IMR-90 (cell line): ENCODE results near the gene STARD3. TPM values are rescaled to one million over a fixed set of nuclear protein-coding genes. Genes with fewer than 3 reads are reported as not detected.

Experiments used
- ATAC-seq: fragments of 200-7000 bp; cut with Tn5 transposase; 2 replicates; pipeline ENCODE4 v1.9.1; 2020; ENCODE audit warnings: low read depth, mild to moderate bottlenecking, moderate library complexity
- BruUV-seq: library from RNA; stranded (reverse); fragments of 400-500 nt; replicated peaks from 2 replicates; lab custom pipeline; 2021; lab: Mats Ljungman, UMichigan
- CTCF ChIA-PET: fragments of 300-600 bp; formaldehyde crosslinking; extraction: SDS; loops from one replicate; lab custom pipeline; 2021; ENCODE audit warnings: antibody characterized with exemption; lab: Yijun Ruan, JAX
- POLR2A ChIA-PET: fragments of 300-600 bp; sonication (Branson Sonifier 250); formaldehyde crosslinking; loops from one replicate; lab custom pipeline; 2022; ENCODE audit warnings: antibody characterized with exemption; ENCODE audit not compliant: unreplicated experiment; lab: Charles Lee
- DNase-seq: peaks from one replicate; pipeline ENCODE4 v3.0.0; 2013
- H2AFZ ChIP-seq: replicated peaks from 2 replicates; pipeline ENCODE3; 2013; ENCODE audit warnings: low read length, mild to moderate bottlenecking; ENCODE audit not compliant: poor library complexity
- H2AK5ac ChIP-seq: 2 replicates; pipeline ENCODE4 v1.6.1; 2013; ENCODE audit warnings: low read depth, low read length, inconsistent platforms
- H2AK9ac ChIP-seq: replicated peaks from 2 replicates; pipeline ENCODE3; 2013; ENCODE audit warnings: mild to moderate bottlenecking, low read depth, low read length, moderate library complexity; ENCODE audit not compliant: poor library complexity
- H2BK120ac ChIP-seq: 2 replicates; pipeline ENCODE4 v1.6.1; 2013; ENCODE audit warnings: low read depth, low read length, inconsistent platforms
- H2BK15ac ChIP-seq: 3 replicates; pipeline ENCODE4 v1.6.1; 2013; ENCODE audit warnings: low read depth, low read length, inconsistent platforms
- H2BK20ac ChIP-seq: 2 replicates; pipeline ENCODE4 v1.6.1; 2013; ENCODE audit warnings: low read depth, mild to moderate bottlenecking, inconsistent platforms, low read length, moderate library complexity
- H2BK5ac ChIP-seq: 2 replicates; pipeline ENCODE4 v1.6.1; 2013; ENCODE audit warnings: mild to moderate bottlenecking, low read depth, low read length, inconsistent platforms; ENCODE audit not compliant: poor library complexity, severe bottlenecking
- H3K14ac ChIP-seq: replicated peaks from 2 replicates; pipeline ENCODE4 v1.6.1; 2013; ENCODE audit warnings: low read depth, low read length, inconsistent platforms
- H3K18ac ChIP-seq: 2 replicates; pipeline ENCODE4 v1.6.1; 2013; ENCODE audit warnings: low read depth, low read length, control low read depth
- H3K23ac ChIP-seq: 2 replicates; pipeline ENCODE4 v1.6.1; 2013; ENCODE audit warnings: low read depth, low read length, inconsistent platforms
- H3K27ac ChIP-seq: 2 replicates; pipeline ENCODE4 v1.5.1; 2013; ENCODE audit warnings: mild to moderate bottlenecking, control low read depth, low read length; ENCODE audit not compliant: insufficient read depth
- H3K27me3 ChIP-seq: 2 replicates; pipeline ENCODE4 v1.6.1; 2013; ENCODE audit warnings: low read length; ENCODE audit not compliant: control insufficient read depth, insufficient read depth
- H3K36me3 ChIP-seq: 2 replicates; pipeline ENCODE4 v1.6.1; 2013; ENCODE audit warnings: low read length, mixed read lengths; ENCODE audit not compliant: control insufficient read depth, insufficient read depth
- H3K4ac ChIP-seq: 2 replicates; pipeline ENCODE4 v1.6.1; 2013; ENCODE audit warnings: low read depth, low read length, inconsistent platforms
- H3K4me1 ChIP-seq: 2 replicates; pipeline ENCODE4 v1.6.1; 2013; ENCODE audit warnings: low read length, mixed read lengths; ENCODE audit not compliant: control insufficient read depth, insufficient read depth
- H3K4me2 ChIP-seq: 2 replicates; pipeline ENCODE4 v1.6.1; 2013; ENCODE audit warnings: low read depth, mild to moderate bottlenecking, control low read depth, low read length, moderate library complexity
- H3K4me3 ChIP-seq: 2 replicates; pipeline ENCODE4 v1.5.1; 2013; ENCODE audit warnings: low read depth, mild to moderate bottlenecking, control low read depth, low read length, moderate library complexity; ENCODE audit not compliant: insufficient read depth
- H3K56ac ChIP-seq: 2 replicates; pipeline ENCODE4 v1.6.1; 2013; ENCODE audit warnings: low read length, inconsistent platforms; ENCODE audit not compliant: insufficient read depth; ENCODE audit errors: extremely low read depth
- H3K79me1 ChIP-seq, 2 experiments: 2 replicates each; pipeline ENCODE4 v1.6.1; 2013; ENCODE audit warnings: low read length in 2 of 2, inconsistent platforms in 1 of 2, low read depth in 1 of 2
- H3K9ac ChIP-seq: 2 replicates; pipeline ENCODE4 v1.6.1; 2013; ENCODE audit warnings: low read depth, low read length, control low read depth
- H3K9me1 ChIP-seq: 2 replicates; pipeline ENCODE4 v1.6.1; 2013; ENCODE audit warnings: low read length, inconsistent platforms; ENCODE audit not compliant: insufficient read depth
- H3K9me3 ChIP-seq: 2 replicates; pipeline ENCODE4 v1.6.1; 2013; ENCODE audit warnings: low read length; ENCODE audit not compliant: control insufficient read depth, insufficient read depth
- H4K20me1 ChIP-seq: 2 replicates; pipeline ENCODE4 v1.6.1; 2013; ENCODE audit warnings: low read length, inconsistent platforms; ENCODE audit not compliant: insufficient read depth
- H4K5ac ChIP-seq: 2 replicates; pipeline ENCODE4 v1.6.1; 2013; ENCODE audit warnings: mild to moderate bottlenecking, low read depth, low read length, control low read depth
- H4K8ac ChIP-seq, 2 experiments: 2 replicates each; pipeline ENCODE4 v1.6.1; 2013; ENCODE audit warnings: low read depth in 2 of 2, low read length in 2 of 2, control low read depth in 1 of 2, inconsistent platforms in 1 of 2
- H4K91ac ChIP-seq: 2 replicates; pipeline ENCODE4 v1.6.1; 2013; ENCODE audit warnings: low read depth, low read length, inconsistent platforms; ENCODE audit not compliant: insufficient read depth
- BHLHE40 ChIP-seq: fragments of 150-350 bp; IDR thresholded peaks from 2 replicates; pipeline ENCODE4 v1.6.1; 2016; ENCODE audit warnings: mild to moderate bottlenecking, low read depth, low read length
- MAZ ChIP-seq: IDR thresholded peaks from 2 replicates; pipeline ENCODE4 v1.6.1; 2012; ENCODE audit warnings: low read depth, mild to moderate bottlenecking, low read length, improper control_type of control experiment, moderate library complexity, borderline replicate concordance
- NFE2L2 ChIP-seq: fragments of 150-350 bp; IDR thresholded peaks from 2 replicates; pipeline ENCODE4 v1.6.1; 2016; ENCODE audit warnings: low read depth, mild to moderate bottlenecking, low read length
- RCOR1 ChIP-seq: IDR thresholded peaks from 2 replicates; pipeline ENCODE4 v1.6.1; 2012; ENCODE audit warnings: mild to moderate bottlenecking, low read length, improper control_type of control experiment; ENCODE audit not compliant: insufficient replicate concordance
- SMC3 ChIP-seq: fragments of 150-350 bp; IDR thresholded peaks from 2 replicates; pipeline ENCODE4 v1.6.1; 2016; ENCODE audit warnings: low read depth, mild to moderate bottlenecking, antibody characterized with exemption, low read length, moderate library complexity
- WGBS, 2 experiments: methylation state at CpG; one replicate each; pipeline versions ENCODE4 v1.1.5 to v1.1.7; 2013; ENCODE audit warnings: missing lambda C conversion rate in 2 of 2; ENCODE audit not compliant: insufficient read length in 1 of 2; ENCODE audit errors: extremely low coverage in 2 of 2; 5-methylcytosine and 5-hydroxymethylcytosine counted together
- dilution Hi-C: fragments of 300-500 bp; cut with HindIII; formaldehyde crosslinking; loops from one replicate; pipeline ENCODE4 v1.14.3; 2018; ENCODE audit warnings: low sequenced_read_pairs; ENCODE audit not compliant: unreplicated experiment
- in situ Hi-C: fragments of 300-500 bp; cut with MboI; formaldehyde crosslinking; loops from 3 replicates; pipeline ENCODE4 v1.14.3; 2019; ENCODE audit warnings: low sequenced_read_pairs, inconsistent platforms, mixed read lengths
- intact Hi-C: fragments of 100-400 bp; cut with micrococcal nuclease; formaldehyde crosslinking; loops from 2 replicates; pipeline ENCODE4 v1.10.0; 2022
- polyA plus RNA-seq, 3 experiments: library from polyadenylated mRNA; depleted of rRNA; stranded (reverse); fragments of >200 nt; gene quantifications; 2 replicates each; pipeline ENCODE4 v1.2.3, GENCODE V29; 2012; ENCODE audit warnings: low replicate concordance in 1 of 3
- total RNA-seq: library from RNA; depleted of rRNA; stranded (reverse); fragments of >200 nt; gene quantifications from 2 replicates; pipeline ENCODE4 v1.2.3, GENCODE V29; 2012

STARD3 gene
- total and polyA plus RNA-seq, 2 of the 4 experiments (the other 2 are of a cell fraction): 8.1 to 50.4 TPM

GRCh38 chr17:39600288-39600996, 36.5 kb upstream of the STARD3 start:
- no peak for DNase-seq
- Histone ChIP-seq H3K4me2 (no peak overlapping the region), H2BK120ac (no peak overlapping the region), H3K56ac (no peak overlapping the region), H3K9ac (no peak overlapping the region), H3K4me3 (no peak overlapping the region), H3K9me3 (peaks cover 5% of the 10 kb centered on the region; the same call in 1 of the 2 replicates), H4K8ac (no peak overlapping the region), H3K18ac (no peak overlapping the region), H2BK5ac (no peak overlapping the region), H3K79me1 (no peaks in the 10 kb centered on the region), H3K4me1 (no peaks in the 10 kb centered on the region), H4K5ac (no peak overlapping the region), H4K20me1 (peaks cover 14% of the 10 kb centered on the region; the same call in 1 of the 2 replicates), H3K14ac (no peak overlapping the region), H2AK5ac (no peak overlapping the region), H3K27ac (no peak overlapping the region), H4K91ac (no peak overlapping the region), H3K27me3 (peaks cover 99% of the 10 kb centered on the region), H3K23ac (no peak overlapping the region; the same call in 1 of the 2 replicates), H2BK15ac (no peak overlapping the region), H2AFZ (no peak overlapping the region), H2BK20ac (no peak overlapping the region), H3K9me1 (no peaks in the 10 kb centered on the region), H3K4ac (no peak overlapping the region), H2AK9ac (no peak overlapping the region), H3K36me3 (no peaks in the 10 kb centered on the region)
- in situ Hi-C loops: no loop called here
- CTCF ChIA-PET: interaction anchor here (1.1 kb wide), 1 partner anchor 21 kb away, joined by 5 read pairs; no protein-coding TSS in a partner anchor
- no peak for ATAC-seq
- dilution Hi-C loops: no loop called here
- BruUV-seq: no TSS peak
- TF ChIP-seq MAZ (no peak), RCOR1 (no peak), BHLHE40 (no peak), SMC3 (no peak), NFE2L2 (no peak)
- POLR2A ChIA-PET: interaction anchor here (0.6 kb wide), 1 partner anchor 14 kb away, joined by 8 read pairs; no protein-coding TSS in a partner anchor
- intact Hi-C loops: no loop called here
- WGBS, 2 experiments: 0% methylated on average over 2 of the region's 13 CpGs; no CpG with 5 or more reads in 1 of the 2 experiments
